A549 (cell line): ENCODE data around the gene FAM78A. TPM values are rescaled to one million over a fixed set of nuclear protein-coding genes. Genes with fewer than 3 reads are reported as not detected.

Experiments used
- ATAC-seq, 2 experiments: fragments of 200-7000 bp in 1 of 2; fragments of >200 bp in 1 of 2; cut with Nextera tagmentation in 1 of 2; cut with Tn5 transposase in 1 of 2; 3 replicates each; pipeline versions ENCODE4 v1.8.0 to v1.9.1; 2018 to 2020; ENCODE audit warnings: mild to moderate bottlenecking in 1 of 2, moderate library complexity in 1 of 2
- CTCF ChIA-PET: fragments of 300-600 bp; sonication (Branson Sonifier 250); formaldehyde crosslinking; extraction: SDS; loops from one replicate; lab custom pipeline; 2021; ENCODE audit warnings: antibody characterized with exemption, inconsistent platforms; lab: Yijun Ruan, JAX
- POLR2A ChIA-PET: fragments of 350-600 bp; formaldehyde crosslinking; extraction: SDS; loops from one replicate; lab custom pipeline; 2021; ENCODE audit warnings: antibody characterized with exemption, inconsistent platforms; lab: Yijun Ruan, JAX
- DNase-seq, 2 experiments: peaks; one replicate each; pipeline versions ENCODE4 v3.0.0 to v3.0.0-alpha.2; 2011 to 2016; ENCODE audit warnings: low read depth in 1 of 2, low spot score in 1 of 2
- FAIRE-seq: peaks from 2 replicates; lab custom pipeline; 2011; peaks lifted over from hg19 to GRCh38; lab: Jason Lieb, UNC
- H3K27ac ChIP-seq, 2 experiments: fragments of >200 bp; sonication (Bioruptor Twin); formaldehyde crosslinking; 3 replicates each; pipeline ENCODE4 v1.5.1; 2016 to 2017
- H3K4me1 ChIP-seq: fragments of >200 bp; sonication (Bioruptor Twin); formaldehyde crosslinking; 3 replicates; pipeline ENCODE4 v1.6.1; 2016
- H3K4me2 ChIP-seq: fragments of >200 bp; sonication (Bioruptor Twin); formaldehyde crosslinking; 3 replicates; pipeline ENCODE4 v1.6.1; 2016
- H3K4me3 ChIP-seq: fragments of >200 bp; sonication (Bioruptor Twin); formaldehyde crosslinking; 3 replicates; pipeline ENCODE4 v1.5.1; 2016
- H3K9me3 ChIP-seq: fragments of >200 bp; sonication (Bioruptor Twin); formaldehyde crosslinking; 3 replicates; pipeline ENCODE4 v1.6.1; 2016
- CBX2 ChIP-seq: fragments of 200-600 bp; sonication (generic); IDR thresholded peaks from 2 replicates; pipeline ENCODE4 v1.6.1; 2016; ENCODE audit warnings: low read depth, mild to moderate bottlenecking, borderline replicate concordance
- CBX8 ChIP-seq: fragments of 200-600 bp; sonication (generic); IDR thresholded peaks from 2 replicates; pipeline ENCODE4 v1.6.1; 2016
- EHF ChIP-seq: fragments of 250-450 bp; sonication (Bioruptor Pico); IDR thresholded peaks from 2 replicates; pipeline ENCODE4 v1.5.0; 2020; ENCODE audit warnings: mild to moderate bottlenecking
- EHMT2 ChIP-seq: fragments of 200-600 bp; sonication (generic); IDR thresholded peaks from 2 replicates; pipeline ENCODE4 v1.6.1; 2016; ENCODE audit warnings: antibody characterized with exemption, low read depth, mild to moderate bottlenecking, moderate library complexity
- ESRRA ChIP-seq: fragments of 150-350 bp; IDR thresholded peaks from 2 replicates; pipeline ENCODE4 v1.6.1; 2014; ENCODE audit warnings: mild to moderate bottlenecking, low read length, borderline replicate concordance
- FOXS1 ChIP-seq: fragments of 250-450 bp; sonication (Bioruptor Pico); IDR thresholded peaks from 2 replicates; pipeline ENCODE4 v1.5.0; 2020; ENCODE audit warnings: mild to moderate bottlenecking, moderate library complexity
- HDAC2 ChIP-seq: fragments of 200-600 bp; sonication (generic); IDR thresholded peaks from 2 replicates; pipeline ENCODE4 v1.6.1; 2016
- HEYL ChIP-seq: fragments of 250-450 bp; sonication (Bioruptor Pico); IDR thresholded peaks from 2 replicates; pipeline ENCODE4 v1.8.0; 2021; ENCODE audit warnings: mild to moderate bottlenecking, moderate library complexity
- HOXA7 ChIP-seq: fragments of 250-450 bp; sonication (Bioruptor Pico); IDR thresholded peaks from 2 replicates; pipeline ENCODE4 v1.5.0; 2020; ENCODE audit warnings: mild to moderate bottlenecking, moderate library complexity
- HOXB5 ChIP-seq: fragments of 250-450 bp; sonication (Bioruptor Pico); IDR thresholded peaks from 2 replicates; pipeline ENCODE4 v1.5.0; 2020; ENCODE audit warnings: mild to moderate bottlenecking, moderate library complexity
- JUNB ChIP-seq: fragments of >200 bp; sonication (Bioruptor Twin); formaldehyde crosslinking; IDR thresholded peaks from 2 replicates; pipeline ENCODE4 v1.6.1; 2016
- KDM1A ChIP-seq: fragments of 200-600 bp; sonication (generic); IDR thresholded peaks from 2 replicates; pipeline ENCODE4 v1.6.1; 2016; ENCODE audit warnings: low read depth, mild to moderate bottlenecking
- KDM5A ChIP-seq: fragments of 200-600 bp; sonication (generic); IDR thresholded peaks from 2 replicates; pipeline ENCODE4 v1.6.1; 2016; ENCODE audit warnings: antibody characterized with exemption, mild to moderate bottlenecking
- MYC ChIP-seq: IDR thresholded peaks from 2 replicates; pipeline ENCODE4 v1.6.1; 2012; ENCODE audit warnings: mild to moderate bottlenecking, inconsistent platforms, low read length, improper control_type of control experiment, borderline replicate concordance
- NFE2L2 ChIP-seq: fragments of 150-350 bp; conservative IDR thresholded peaks from 2 replicates; pipeline ENCODE4 v1.6.1; 2014; ENCODE audit warnings: low read length
- POLR2AphosphoS2 ChIP-seq: conservative IDR thresholded peaks from 2 replicates; pipeline ENCODE4 v1.6.1; 2012; ENCODE audit warnings: low read length, improper control_type of control experiment, inconsistent platforms
- RAD21 ChIP-seq, 2 experiments: fragments of >200 bp in 1 of 2; sonication (Bioruptor Twin) in 1 of 2; formaldehyde crosslinking in 1 of 2; IDR thresholded peaks in 1 of 2; conservative IDR thresholded peaks in 1 of 2; 2 replicates in 1 of 2; 3 replicates in 1 of 2; pipeline ENCODE4 v1.6.1; 2012 to 2018; ENCODE audit warnings: inconsistent platforms in 1 of 2
- RARB ChIP-seq: fragments of 250-450 bp; sonication (Bioruptor Pico); IDR thresholded peaks from 2 replicates; pipeline ENCODE4 v1.8.0; 2021; ENCODE audit warnings: mild to moderate bottlenecking, moderate library complexity
- RCOR1 ChIP-seq: fragments of 150-350 bp; IDR thresholded peaks from 2 replicates; pipeline ENCODE4 v1.6.1; 2014; ENCODE audit warnings: antibody characterized with exemption, low read length, low read depth
- SREBF2 ChIP-seq: fragments of 450-650 bp; IDR thresholded peaks from 2 replicates; pipeline ENCODE4 v1.6.1; 2014; ENCODE audit warnings: mild to moderate bottlenecking, moderate library complexity
- TFCP2L1 ChIP-seq: fragments of 250-450 bp; sonication (Bioruptor Pico); IDR thresholded peaks from 2 replicates; pipeline ENCODE4 v1.5.0; 2021; ENCODE audit warnings: mild to moderate bottlenecking
- ZNF302 ChIP-seq: fragments of 250-450 bp; sonication (Bioruptor Pico); IDR thresholded peaks from 2 replicates; pipeline ENCODE4 v1.9.0; 2021; ENCODE audit warnings: inconsistent platforms, mild to moderate bottlenecking, moderate library complexity
- ZSCAN20 ChIP-seq: fragments of 250-450 bp; sonication (Bioruptor Pico); IDR thresholded peaks from 2 replicates; pipeline ENCODE4 v1.8.0; 2022; ENCODE audit warnings: mild to moderate bottlenecking, moderate library complexity
- WGBS: methylation state at CpG from one replicate; pipeline ENCODE4 v1.1.6; 2017; ENCODE audit errors: missing lambda C conversion rate; 5-methylcytosine and 5-hydroxymethylcytosine counted together
- polyA plus RNA-seq, 4 experiments: library from polyadenylated mRNA; depleted of rRNA in 3 of 4; stranded (reverse); fragments of >200 nt; fragmentation: RNase III in 1 of 4; extraction: RNeasy Plus Mini Kit Qiagen cat#74134 plus additional on column Dnase treatment in 1 of 4; gene quantifications; 2 replicates in 3 of 4; 3 replicates in 1 of 4; pipeline ENCODE4 v1.2.3, GENCODE V29; 2011 to 2017
- TF ChIP-seq, protein P1 (sequence below): IDR thresholded peaks from 2 replicates; pipeline ENCODE4 v1.6.1; 2012
- TF ChIP-seq, protein P2 (sequence below): fragments of 450-650 bp; IDR thresholded peaks from 2 replicates; pipeline ENCODE4 v1.6.1; 2014; ENCODE audit warnings: antibody characterized with exemption
- TF ChIP-seq, protein P3 (sequence below): fragments of 250-450 bp; sonication (Bioruptor Pico); IDR thresholded peaks from 2 replicates; pipeline ENCODE4 v1.5.0; 2020; ENCODE audit warnings: low read depth, mild to moderate bottlenecking, moderate library complexity
- TF ChIP-seq, protein P4 (sequence below): IDR thresholded peaks from 2 replicates; pipeline ENCODE4 v1.6.1; 2012
- TF ChIP-seq, protein P5 (sequence below): fragments of >200 bp; sonication (Bioruptor Twin); formaldehyde crosslinking; IDR thresholded peaks from 3 replicates; pipeline ENCODE4 v1.5.1; 2016

Gene FAM78A
- polyA plus RNA-seq, 2 of the 4 experiments (the other 2 are of a cell fraction) = 0.44 to 0.50 TPM

DNA sequence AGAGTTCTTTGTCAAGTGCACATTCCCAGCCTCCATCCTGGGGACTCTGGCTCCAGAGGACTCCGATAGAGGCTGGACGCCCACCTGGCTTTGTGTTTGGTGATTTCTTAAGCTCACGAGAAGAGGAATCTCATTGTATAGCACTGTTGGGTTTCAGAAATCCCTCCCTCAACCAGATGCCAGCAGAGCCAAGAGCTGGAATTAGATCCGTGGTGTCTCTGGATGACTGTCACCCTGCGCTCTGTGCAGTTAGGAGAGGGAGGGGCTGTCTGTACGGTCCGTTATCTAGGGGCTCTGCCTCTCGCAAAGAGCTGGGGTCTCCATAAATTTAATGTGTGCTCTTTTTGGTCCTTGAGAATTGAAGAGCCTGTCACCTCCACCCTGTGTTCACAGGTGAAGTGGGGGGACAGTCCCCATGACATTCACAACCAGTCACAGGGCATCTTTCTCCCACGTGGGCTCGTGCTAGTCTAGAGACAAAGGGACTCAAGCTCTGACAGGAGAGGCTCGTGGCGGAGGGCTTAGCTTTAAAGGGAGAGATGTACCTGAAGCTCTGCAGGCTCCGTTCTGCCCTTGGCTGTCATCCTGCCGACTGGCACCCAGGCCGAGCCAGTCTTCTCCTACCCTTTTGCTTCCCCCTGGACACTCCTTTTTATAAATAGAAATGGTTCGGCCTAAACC lies 41.4 kb downstream of the FAM78A start:
- ChIA-PET CTCF (interaction anchor here (0.8 to 2.1 kb wide), 6 partner anchors 8 to 249 kb away, joined by 3 to 7 read pairs (median 3); no protein-coding TSS in a partner anchor), POLR2A (interaction anchor here (0.5 kb wide), 1 partner anchor 21 kb away, joined by 3 read pairs; no protein-coding TSS in a partner anchor)
- DNase-seq = no peak
- 94% methylated on average over 16 of the region's 16 CpGs for WGBS
- no peak for FAIRE-seq
- H3K4me3 ChIP-seq = no peak overlapping the region
- H3K9me3 ChIP-seq = no peaks in the 10 kb centered on the region
- H3K27ac ChIP-seq = no peak overlapping the region
- no peak for ATAC-seq
- no peaks in the 10 kb centered on the region for H3K4me1 ChIP-seq
- TF ChIP-seq HOXB5 (CRISPR knock-in tag) (no peak), EHMT2 (no peak), HOXA7 (CRISPR knock-in tag) (no peak)
- H3K4me2 ChIP-seq = no peak overlapping the region

DNA sequence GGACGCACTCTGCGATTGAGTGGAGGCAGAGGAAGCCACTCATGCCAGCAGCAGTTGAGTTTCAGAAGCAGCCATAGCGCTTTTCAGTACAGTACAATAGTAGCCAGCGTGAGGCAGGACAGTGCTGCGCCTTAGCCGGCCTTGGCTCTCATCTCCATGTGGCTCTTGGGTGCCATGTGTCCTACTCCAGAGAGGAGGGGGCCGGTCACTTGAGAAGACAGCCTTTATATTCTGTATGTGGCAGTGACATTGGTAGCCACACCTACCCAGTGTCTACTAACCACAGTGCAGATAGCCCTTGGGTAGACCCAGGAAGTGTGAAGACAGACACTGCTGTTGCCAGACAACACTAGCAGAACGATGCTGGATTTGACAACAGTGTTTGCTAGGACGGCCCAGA lies 42.3 kb downstream of the FAM78A start:
- TF ChIP-seq, protein P1, sequence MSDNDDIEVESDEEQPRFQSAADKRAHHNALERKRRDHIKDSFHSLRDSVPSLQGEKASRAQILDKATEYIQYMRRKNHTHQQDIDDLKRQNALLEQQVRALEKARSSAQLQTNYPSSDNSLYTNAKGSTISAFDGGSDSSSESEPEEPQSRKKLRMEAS = no peak
- no peak for TF ChIP-seq EHMT2
- no peak for TF ChIP-seq RCOR1
- TF ChIP-seq RARB = no peak
- TF ChIP-seq RAD21 (conservative IDR thresholded peaks at IDR 0.05 in 1 of 2, IDR thresholded peaks at IDR 0.05 in 1 of 2) = no peak
- no peak for TF ChIP-seq TFCP2L1 (CRISPR knock-in tag)
- TF ChIP-seq KDM1A = no peak
- TF ChIP-seq, protein P2, sequence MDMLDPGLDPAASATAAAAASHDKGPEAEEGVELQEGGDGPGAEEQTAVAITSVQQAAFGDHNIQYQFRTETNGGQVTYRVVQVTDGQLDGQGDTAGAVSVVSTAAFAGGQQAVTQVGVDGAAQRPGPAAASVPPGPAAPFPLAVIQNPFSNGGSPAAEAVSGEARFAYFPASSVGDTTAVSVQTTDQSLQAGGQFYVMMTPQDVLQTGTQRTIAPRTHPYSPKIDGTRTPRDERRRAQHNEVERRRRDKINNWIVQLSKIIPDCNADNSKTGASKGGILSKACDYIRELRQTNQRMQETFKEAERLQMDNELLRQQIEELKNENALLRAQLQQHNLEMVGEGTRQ = no peak
- no peak for TF ChIP-seq MYC
- TF ChIP-seq, protein P3, sequence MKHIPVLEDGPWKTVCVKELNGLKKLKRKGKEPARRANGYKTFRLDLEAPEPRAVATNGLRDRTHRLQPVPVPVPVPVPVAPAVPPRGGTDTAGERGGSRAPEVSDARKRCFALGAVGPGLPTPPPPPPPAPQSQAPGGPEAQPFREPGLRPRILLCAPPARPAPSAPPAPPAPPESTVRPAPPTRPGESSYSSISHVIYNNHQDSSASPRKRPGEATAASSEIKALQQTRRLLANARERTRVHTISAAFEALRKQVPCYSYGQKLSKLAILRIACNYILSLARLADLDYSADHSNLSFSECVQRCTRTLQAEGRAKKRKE (CRISPR knock-in tag) = no peak
- no peak for TF ChIP-seq ESRRA
- TF ChIP-seq JUNB = no peak
- no peak for TF ChIP-seq HOXA7 (CRISPR knock-in tag)
- no peak for TF ChIP-seq ZNF302 (CRISPR knock-in tag)
- TF ChIP-seq EHF (CRISPR knock-in tag) = no peak
- TF ChIP-seq CBX2 = no peak
- no peak for TF ChIP-seq HEYL (CRISPR knock-in tag)
- no peak for TF ChIP-seq SREBF2
- DNase-seq = no peak
- Histone ChIP-seq H3K4me2 (no peak overlapping the region), H3K9me3 (no peaks in the 10 kb centered on the region), H3K4me3 (no peak overlapping the region), H3K27ac (no peak overlapping the region), H3K4me1 (no peaks in the 10 kb centered on the region)
- ChIA-PET CTCF (no interaction called here), POLR2A (no interaction called here)
- no peak for ATAC-seq
- 91% methylated on average over 9 of the region's 9 CpGs for WGBS
- no peak for FAIRE-seq

DNA sequence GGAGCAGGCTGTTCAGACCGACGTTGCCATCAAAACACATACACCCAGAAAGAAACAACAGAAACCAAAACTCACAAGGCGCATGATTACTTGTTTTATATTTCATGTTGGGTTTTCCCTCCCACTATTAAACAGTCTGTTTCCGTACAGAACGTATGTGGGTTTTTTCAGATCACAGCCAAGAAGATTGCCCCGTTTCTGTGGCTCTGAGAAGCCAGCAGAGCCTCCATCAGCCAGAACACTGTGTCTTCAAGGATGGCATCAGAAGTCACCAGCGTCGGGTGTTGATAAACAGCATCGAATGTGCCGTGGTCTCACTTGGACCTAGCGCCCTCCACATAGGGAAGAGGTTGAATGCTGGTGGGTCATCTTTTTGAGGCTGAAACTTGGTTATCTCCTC lies 42.8 kb downstream of the FAM78A start:
- no peak for ATAC-seq
- Histone ChIP-seq H3K4me3 (no peak overlapping the region), H3K4me1 (0 out of 3 replicates have a peak, but pooled peaks cover 4% of the 10 kb centered on the region), H3K4me2 (no peak overlapping the region), H3K9me3 (no peaks in the 10 kb centered on the region), H3K27ac (no peak overlapping the region)
- POLR2A ChIA-PET = no interaction called here
- no peak for FAIRE-seq
- CTCF ChIA-PET = interaction anchor here (0.6 kb wide), 1 partner anchor 104 kb away, joined by 3 read pairs; no protein-coding TSS in a partner anchor
- no peak for DNase-seq
- WGBS = 97% methylated on average over 11 of the region's 11 CpGs
- TF ChIP-seq, protein P4, sequence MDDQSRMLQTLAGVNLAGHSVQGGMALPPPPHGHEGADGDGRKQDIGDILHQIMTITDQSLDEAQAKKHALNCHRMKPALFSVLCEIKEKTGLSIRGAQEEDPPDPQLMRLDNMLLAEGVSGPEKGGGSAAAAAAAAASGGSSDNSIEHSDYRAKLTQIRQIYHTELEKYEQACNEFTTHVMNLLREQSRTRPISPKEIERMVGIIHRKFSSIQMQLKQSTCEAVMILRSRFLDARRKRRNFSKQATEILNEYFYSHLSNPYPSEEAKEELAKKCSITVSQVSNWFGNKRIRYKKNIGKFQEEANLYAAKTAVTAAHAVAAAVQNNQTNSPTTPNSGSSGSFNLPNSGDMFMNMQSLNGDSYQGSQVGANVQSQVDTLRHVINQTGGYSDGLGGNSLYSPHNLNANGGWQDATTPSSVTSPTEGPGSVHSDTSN = no peak
- TF ChIP-seq HDAC2 = no peak
- TF ChIP-seq ZSCAN20 (CRISPR knock-in tag) = no peak
- TF ChIP-seq KDM5A = no peak
- TF ChIP-seq POLR2AphosphoS2 = no peak
- TF ChIP-seq JUNB = no peak
- no peak for TF ChIP-seq NFE2L2
- no peak for TF ChIP-seq CBX8
- TF ChIP-seq, protein P5, sequence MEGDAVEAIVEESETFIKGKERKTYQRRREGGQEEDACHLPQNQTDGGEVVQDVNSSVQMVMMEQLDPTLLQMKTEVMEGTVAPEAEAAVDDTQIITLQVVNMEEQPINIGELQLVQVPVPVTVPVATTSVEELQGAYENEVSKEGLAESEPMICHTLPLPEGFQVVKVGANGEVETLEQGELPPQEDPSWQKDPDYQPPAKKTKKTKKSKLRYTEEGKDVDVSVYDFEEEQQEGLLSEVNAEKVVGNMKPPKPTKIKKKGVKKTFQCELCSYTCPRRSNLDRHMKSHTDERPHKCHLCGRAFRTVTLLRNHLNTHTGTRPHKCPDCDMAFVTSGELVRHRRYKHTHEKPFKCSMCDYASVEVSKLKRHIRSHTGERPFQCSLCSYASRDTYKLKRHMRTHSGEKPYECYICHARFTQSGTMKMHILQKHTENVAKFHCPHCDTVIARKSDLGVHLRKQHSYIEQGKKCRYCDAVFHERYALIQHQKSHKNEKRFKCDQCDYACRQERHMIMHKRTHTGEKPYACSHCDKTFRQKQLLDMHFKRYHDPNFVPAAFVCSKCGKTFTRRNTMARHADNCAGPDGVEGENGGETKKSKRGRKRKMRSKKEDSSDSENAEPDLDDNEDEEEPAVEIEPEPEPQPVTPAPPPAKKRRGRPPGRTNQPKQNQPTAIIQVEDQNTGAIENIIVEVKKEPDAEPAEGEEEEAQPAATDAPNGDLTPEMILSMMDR = no peak
- TF ChIP-seq, protein P3 (CRISPR knock-in tag) = no peak
- TF ChIP-seq, protein P2 = no peak
- no peak for TF ChIP-seq FOXS1
- no peak for TF ChIP-seq ZNF302 (CRISPR knock-in tag)
